ENCODE data around the gene METTL13. TPM values are rescaled to one million over a fixed set of nuclear protein-coding genes. Genes with fewer than 3 reads are reported as not detected.

The METTL13 gene
- polyA plus RNA-seq, 3 donors, result 8.8 to 18.5 (median 16.0) TPM

DNA sequence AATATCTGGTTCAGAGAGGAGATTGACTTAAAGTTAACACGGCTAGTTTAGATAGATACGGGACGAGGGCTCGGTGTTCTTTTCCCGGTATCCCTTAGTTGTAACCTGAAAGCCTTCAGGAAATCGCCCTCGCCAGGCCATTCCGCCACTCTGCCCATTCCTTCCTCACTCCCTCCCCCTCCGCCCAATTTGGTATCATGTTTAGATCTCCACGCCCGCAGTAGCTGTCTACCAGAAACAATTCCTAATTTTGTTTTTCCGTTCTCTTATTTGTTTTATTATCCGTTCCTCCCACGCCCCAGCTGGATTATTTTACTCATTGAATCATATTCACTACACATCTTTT is 38.9 kb upstream of the METTL13 start:
- peaks cover 56 to 67% of the 10 kb centered on the region in 2 donors for H3K4me1 ChIP-seq (ENCODE audit: control insufficient read depth in 1 of 2, insufficient read depth in 2 of 2, low read length in 2 of 2)
- no peaks in the 10 kb centered on the region for H3K9me3 ChIP-seq (replicated peaks in 1 of 2; ENCODE audit: control insufficient read depth in 1 of 2, insufficient read depth in 1 of 2, low read length in 2 of 2)
- peak overlapping the region; percentile 93 for H3K9ac ChIP-seq (ENCODE audit: insufficient read depth, low read length, poor library complexity, severe bottlenecking)
- TF ChIP-seq, protein P1, sequence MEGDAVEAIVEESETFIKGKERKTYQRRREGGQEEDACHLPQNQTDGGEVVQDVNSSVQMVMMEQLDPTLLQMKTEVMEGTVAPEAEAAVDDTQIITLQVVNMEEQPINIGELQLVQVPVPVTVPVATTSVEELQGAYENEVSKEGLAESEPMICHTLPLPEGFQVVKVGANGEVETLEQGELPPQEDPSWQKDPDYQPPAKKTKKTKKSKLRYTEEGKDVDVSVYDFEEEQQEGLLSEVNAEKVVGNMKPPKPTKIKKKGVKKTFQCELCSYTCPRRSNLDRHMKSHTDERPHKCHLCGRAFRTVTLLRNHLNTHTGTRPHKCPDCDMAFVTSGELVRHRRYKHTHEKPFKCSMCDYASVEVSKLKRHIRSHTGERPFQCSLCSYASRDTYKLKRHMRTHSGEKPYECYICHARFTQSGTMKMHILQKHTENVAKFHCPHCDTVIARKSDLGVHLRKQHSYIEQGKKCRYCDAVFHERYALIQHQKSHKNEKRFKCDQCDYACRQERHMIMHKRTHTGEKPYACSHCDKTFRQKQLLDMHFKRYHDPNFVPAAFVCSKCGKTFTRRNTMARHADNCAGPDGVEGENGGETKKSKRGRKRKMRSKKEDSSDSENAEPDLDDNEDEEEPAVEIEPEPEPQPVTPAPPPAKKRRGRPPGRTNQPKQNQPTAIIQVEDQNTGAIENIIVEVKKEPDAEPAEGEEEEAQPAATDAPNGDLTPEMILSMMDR (IDR thresholded peaks at IDR 0.05), result no peak
- peak overlapping the region; percentile 98 to 100 (median 99) for H3K27ac Mint-ChIP-seq
- H2AFZ ChIP-seq (ENCODE audit: insufficient read depth, low read depth, low read length, poor library complexity, severe bottlenecking), result peak overlapping the region; percentile 99
- peaks cover 5 to 11% of the 10 kb centered on the region in 2 donors for H3K36me3 ChIP-seq (replicated peaks in 1 of 2; ENCODE audit: control insufficient read depth in 1 of 2, insufficient read depth in 2 of 2, low read length in 2 of 2)
- peak overlapping the region; percentile 96 for H3K27ac ChIP-seq (ENCODE audit: low read depth in 1 of 2, low read length in 2 of 2)
- H3K4me3 ChIP-seq (replicated peaks in 1 of 3; ENCODE audit: low read depth in 2 of 3, low read length in 3 of 3), result peak overlapping the region; percentile 93 to 99 (median 96)
- intact Hi-C loops (cut with micrococcal nuclease), result loop anchor here (5.0 kb wide), 2 partner anchors 40 to 255 kb away; partner anchors contain the start of genes METTL13 (in 1 of the 2) and PRRC2C (in 1 of the 2)
- peak overlapping the region; percentile 81 for H3K4me2 ChIP-seq (replicated peaks; ENCODE audit: extremely low read depth, low read length, poor library complexity, severe bottlenecking)
- H3K27me3 ChIP-seq (ENCODE audit: control insufficient read depth in 2 of 2, insufficient read depth in 2 of 2, low read length in 2 of 2), result no peaks in the 10 kb centered on the region
- H3K79me2 ChIP-seq (ENCODE audit: insufficient read depth, low read length), result peaks cover 51% of the 10 kb centered on the region
- 0% methylated on average over 11 of the region's 14 CpGs for WGBS (ENCODE audit: insufficient coverage)
- H3K4me3 Mint-ChIP-seq, result peak overlapping the region; percentile 98 to 99
- H3K4me1 Mint-ChIP-seq, result peaks cover 58% of the 10 kb centered on the region
- peak in 1 of 3 donors; percentile 30 for DNase-seq
- peaks cover 0 to 2% (median 0%) of the 10 kb centered on the region in 3 donors for H3K27me3 Mint-ChIP-seq (ENCODE audit: low read depth in 3 of 3)
- peaks cover 4 to 8% of the 10 kb centered on the region in 2 donors for H3K36me3 Mint-ChIP-seq
- no peaks in the 10 kb centered on the region for H3K9me3 Mint-ChIP-seq
- H4K20me1 ChIP-seq (ENCODE audit: insufficient read depth, low read length), result peaks cover 5% of the 10 kb centered on the region

GRCh38 chr1:171743081-171743870 is 38.2 kb upstream of the METTL13 start:
- peak; percentile 65 to 86 (median 78) for DNase-seq
- H3K79me2 ChIP-seq (ENCODE audit: insufficient read depth, low read length), result peaks cover 46% of the 10 kb centered on the region
- H3K4me2 ChIP-seq (replicated peaks; ENCODE audit: extremely low read depth, low read length, poor library complexity, severe bottlenecking), result peak overlapping the region; percentile 81
- H3K9ac ChIP-seq (ENCODE audit: insufficient read depth, low read length, poor library complexity, severe bottlenecking), result peak overlapping the region; percentile 93
- Mint-ChIP-seq H3K4me1 (peaks cover 58% of the 10 kb centered on the region), H3K9me3 (no peaks in the 10 kb centered on the region), H3K4me3 (peak overlapping the region; percentile 98 to 99), H3K27me3 (ENCODE audit: low read depth in 3 of 3) (peaks cover 0 to 2% (median 0%) of the 10 kb centered on the region in 3 donors), H3K36me3 (peaks cover under 1 to 4% of the 10 kb centered on the region in 2 donors), H3K27ac (peak overlapping the region; percentile 98 to 100 (median 99))
- no peaks in the 10 kb centered on the region for H3K27me3 ChIP-seq (ENCODE audit: control insufficient read depth in 2 of 2, insufficient read depth in 2 of 2, low read length in 2 of 2)
- 28% methylated on average over 2 of the region's 8 CpGs for WGBS (ENCODE audit: insufficient coverage)
- intact Hi-C loops (cut with micrococcal nuclease), result loop anchor here (1.0 to 5.0 kb wide), 3 partner anchors 38 to 256 kb away; partner anchors contain the start of genes METTL13 (in 2 of the 2) and PRRC2C (in 1 of the 2)
- no peaks in the 10 kb centered on the region for H3K9me3 ChIP-seq (replicated peaks in 1 of 2; ENCODE audit: control insufficient read depth in 1 of 2, insufficient read depth in 1 of 2, low read length in 2 of 2)
- TF ChIP-seq, protein P1 (IDR thresholded peaks at IDR 0.05), result no peak
- H3K4me3 ChIP-seq (replicated peaks in 1 of 3; ENCODE audit: low read depth in 2 of 3, low read length in 3 of 3), result peak overlapping the region; percentile 93 to 99 (median 96)
- H3K36me3 ChIP-seq (replicated peaks in 1 of 2; ENCODE audit: control insufficient read depth in 1 of 2, insufficient read depth in 2 of 2, low read length in 2 of 2), result peaks cover under 1 to 4% of the 10 kb centered on the region in 2 donors
- H3K4me1 ChIP-seq (ENCODE audit: control insufficient read depth in 1 of 2, insufficient read depth in 2 of 2, low read length in 2 of 2), result peaks cover 56 to 67% of the 10 kb centered on the region in 2 donors
- H2AFZ ChIP-seq (ENCODE audit: insufficient read depth, low read depth, low read length, poor library complexity, severe bottlenecking), result peak overlapping the region; percentile 99
- peaks cover 5% of the 10 kb centered on the region for H4K20me1 ChIP-seq (ENCODE audit: insufficient read depth, low read length)
- H3K27ac ChIP-seq (ENCODE audit: low read depth in 1 of 2, low read length in 2 of 2), result peak overlapping the region; percentile 45 to 96

Data from CD14-positive monocyte (primary cell).